Renal pelvis (tissue), 4 donors: ENCODE measurements around the gene SREBF2. TPM values are rescaled to one million over a fixed set of nuclear protein-coding genes. Genes with fewer than 3 reads are reported as not detected.
A peak's percentile ranks its signal among the peaks of the same experiment; 100 is the strongest.
"Not testable (repeated sequence)": the region's sequence is repeated elsewhere in the genome, so short reads cannot be mapped to it uniquely, and the experiment has no call there.

Experiments
- DNase-seq: peaks from one replicate; pipeline ENCODE4 v3.0.0-alpha.2; 2013
- polyA plus RNA-seq, 3 donors: library from polyadenylated mRNA; unstranded; fragments of 120-200 nt; gene quantifications; one replicate each; pipeline ENCODE4 v1.2.1, GENCODE V29; 2013; ENCODE audit not compliant: insufficient read length in 3 of 3

Gene SREBF2
- polyA plus RNA-seq, 3 donors = 100 to 116 (median 109) TPM

DNA sequence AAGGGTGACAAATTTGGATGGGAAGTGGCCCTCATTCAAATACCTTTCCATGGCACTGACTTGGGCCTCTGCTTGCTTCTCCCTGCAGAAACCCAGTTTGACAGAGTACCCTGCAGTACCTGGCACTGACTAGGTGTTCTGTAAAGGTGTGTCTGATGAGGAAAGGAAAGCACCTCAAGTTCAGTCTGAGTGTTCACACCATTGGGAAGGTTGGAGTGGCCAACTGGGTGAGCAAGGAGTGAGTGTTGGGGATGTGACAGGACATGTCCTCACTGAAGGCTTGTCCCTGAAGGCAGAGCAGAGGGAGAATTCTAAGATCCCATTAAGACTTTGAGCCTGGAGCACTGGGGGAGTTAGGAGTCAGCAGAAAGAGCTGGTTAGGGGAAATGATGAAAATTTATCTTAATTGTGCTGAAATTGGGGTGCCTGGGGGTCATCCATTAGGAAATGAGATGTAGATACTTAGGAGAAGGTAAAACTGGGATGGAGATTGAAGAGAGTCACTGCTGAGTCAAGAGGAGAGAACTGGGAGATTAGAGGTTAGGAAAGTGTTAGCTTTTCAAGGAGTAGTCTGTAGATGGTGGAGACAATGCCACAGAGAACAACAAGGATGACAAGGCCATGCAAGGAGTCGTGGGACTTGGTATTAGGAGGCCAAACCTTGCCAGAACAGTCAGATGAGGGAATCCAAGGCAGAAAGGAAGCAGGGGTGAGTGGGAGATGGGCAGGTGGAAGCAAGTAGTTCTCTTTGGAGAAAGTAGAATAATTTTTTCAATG, 6.1 kb downstream of the SREBF2 start:
- DNase-seq = no peak

DNA sequence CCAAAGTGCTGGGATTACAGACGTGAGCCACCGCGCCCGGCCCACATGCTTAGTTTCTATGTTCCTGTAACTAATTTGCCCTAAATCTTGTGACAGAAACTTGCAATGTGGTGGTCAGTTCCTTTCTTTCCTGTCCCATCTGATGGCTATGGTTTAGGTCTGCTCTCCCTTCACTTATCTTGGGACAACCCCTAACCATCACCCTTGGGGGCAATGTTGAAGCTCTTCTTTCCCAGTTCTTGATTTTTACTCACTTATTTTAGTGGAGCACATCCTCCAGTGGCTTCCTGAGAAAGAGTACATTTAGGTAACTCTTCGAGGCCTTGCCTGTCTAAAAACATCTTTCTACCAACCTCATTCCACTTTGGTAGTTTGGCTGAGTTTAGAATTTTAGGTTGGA, 7.3 kb downstream of the SREBF2 start:
- DNase-seq = no peak

DNA sequence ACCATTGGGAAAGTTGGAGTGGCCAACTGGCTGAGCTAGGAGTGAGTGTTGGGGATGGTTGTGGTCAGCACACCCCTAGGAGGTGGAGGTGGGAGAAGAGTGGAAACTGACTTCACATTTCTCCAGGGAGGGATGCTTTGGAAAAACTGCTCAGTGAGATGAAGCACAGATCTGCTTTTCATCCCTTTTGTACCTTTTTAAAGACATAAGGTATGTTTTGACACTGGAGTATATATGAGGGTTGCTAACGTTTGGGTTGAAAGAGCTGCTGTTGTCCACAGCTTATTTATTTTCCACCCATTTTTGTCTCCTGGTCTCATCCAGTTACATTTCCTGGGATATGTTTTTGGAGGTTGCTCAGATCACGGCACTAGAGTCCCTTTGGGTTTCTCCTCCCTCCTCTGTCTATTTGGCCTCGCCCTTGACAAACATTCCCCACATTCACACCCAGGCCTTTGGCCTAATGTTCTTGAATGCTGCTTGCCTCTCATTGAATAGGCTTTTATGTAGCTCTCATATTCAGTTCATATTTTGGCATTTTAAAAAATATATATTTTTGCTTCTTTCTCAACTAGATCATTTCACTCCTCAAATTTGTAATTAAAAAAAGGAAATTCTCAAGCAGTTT, 8.3 kb downstream of the SREBF2 start:
- DNase-seq = no peak

DNA sequence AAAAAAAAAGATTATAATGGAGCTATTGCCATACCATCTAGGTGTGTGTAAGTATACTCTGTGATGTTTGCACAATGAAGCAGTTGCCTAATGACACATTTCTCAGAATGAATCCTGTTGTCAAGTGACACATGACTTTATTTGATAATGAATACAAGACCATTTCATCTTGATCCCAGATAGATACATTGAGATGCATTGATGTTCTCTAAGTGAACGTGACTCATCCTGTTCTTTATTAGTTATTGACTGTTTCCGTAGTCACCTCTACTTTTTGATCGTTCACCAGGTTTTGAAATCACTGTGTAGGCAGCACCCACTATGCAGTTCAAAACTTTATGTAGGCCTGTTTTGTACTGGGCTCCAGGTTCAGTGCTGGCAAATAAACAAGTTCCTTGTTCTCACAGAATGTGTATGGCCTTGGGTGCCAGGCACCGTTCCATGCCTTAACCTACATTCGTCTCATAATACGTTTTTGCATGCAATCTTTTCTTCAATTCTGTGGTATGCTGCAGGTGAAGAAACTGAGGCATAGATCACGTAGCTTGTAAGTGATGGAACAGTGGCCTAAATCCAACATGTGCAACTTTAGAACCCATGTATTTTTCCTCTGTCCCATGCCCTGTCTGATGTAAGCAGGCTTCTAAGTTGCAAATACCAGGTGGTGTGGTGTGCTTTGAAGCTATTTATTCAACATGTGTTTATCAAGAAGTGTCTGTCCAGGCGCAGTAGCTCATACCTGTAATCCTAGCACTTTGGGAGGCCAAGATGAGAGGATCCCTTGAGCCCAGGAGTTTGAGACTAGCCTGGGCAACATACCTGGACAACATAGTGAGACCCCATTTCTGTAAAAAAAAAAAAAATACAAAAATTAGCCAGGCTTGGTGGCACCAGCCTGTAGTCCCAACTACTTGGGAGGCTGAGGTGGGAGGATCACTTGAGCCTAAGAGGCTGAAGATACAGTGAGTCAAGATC, 10.4 kb downstream of the SREBF2 start:
- DNase-seq = no peak

DNA sequence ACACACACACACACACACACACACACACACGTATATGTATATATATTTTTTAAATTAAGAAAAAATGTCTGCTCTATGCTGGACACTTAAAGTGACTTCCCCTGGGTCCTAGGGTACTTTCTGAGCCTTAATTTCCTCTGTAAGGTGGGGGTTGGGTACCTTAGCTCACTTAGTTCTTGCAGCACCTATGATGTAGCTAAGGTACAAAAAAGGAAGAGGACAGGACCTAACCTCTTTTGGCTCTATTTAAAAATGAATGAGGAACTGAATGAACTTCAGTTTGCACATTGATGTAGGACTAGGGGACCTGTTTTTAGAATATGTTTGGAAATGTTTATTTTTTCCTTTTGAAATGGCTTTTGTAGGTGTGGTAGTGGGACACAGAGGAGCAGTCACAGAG, 11.1 kb downstream of the SREBF2 start:
- no peak for DNase-seq

DNA sequence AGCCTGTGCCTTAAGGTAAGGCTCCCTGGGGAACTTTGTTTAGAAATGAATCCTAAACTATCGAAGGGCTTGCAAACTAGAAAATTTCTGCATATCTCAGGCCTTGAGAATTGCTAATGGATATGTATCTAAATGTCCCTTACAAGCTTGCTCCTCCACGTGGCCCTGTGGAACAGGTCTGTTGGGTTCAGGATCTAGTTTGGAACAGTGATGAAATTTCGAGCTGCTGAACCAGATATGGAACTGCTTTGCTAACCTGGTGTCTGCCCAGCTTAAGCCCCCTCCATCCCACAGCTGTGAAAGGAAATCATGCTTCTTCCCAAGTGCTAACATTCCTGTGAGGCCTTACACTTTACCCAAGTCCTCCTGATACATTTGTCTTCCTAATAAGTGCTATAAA, 11.6 kb downstream of the SREBF2 start:
- no peak for DNase-seq

DNA sequence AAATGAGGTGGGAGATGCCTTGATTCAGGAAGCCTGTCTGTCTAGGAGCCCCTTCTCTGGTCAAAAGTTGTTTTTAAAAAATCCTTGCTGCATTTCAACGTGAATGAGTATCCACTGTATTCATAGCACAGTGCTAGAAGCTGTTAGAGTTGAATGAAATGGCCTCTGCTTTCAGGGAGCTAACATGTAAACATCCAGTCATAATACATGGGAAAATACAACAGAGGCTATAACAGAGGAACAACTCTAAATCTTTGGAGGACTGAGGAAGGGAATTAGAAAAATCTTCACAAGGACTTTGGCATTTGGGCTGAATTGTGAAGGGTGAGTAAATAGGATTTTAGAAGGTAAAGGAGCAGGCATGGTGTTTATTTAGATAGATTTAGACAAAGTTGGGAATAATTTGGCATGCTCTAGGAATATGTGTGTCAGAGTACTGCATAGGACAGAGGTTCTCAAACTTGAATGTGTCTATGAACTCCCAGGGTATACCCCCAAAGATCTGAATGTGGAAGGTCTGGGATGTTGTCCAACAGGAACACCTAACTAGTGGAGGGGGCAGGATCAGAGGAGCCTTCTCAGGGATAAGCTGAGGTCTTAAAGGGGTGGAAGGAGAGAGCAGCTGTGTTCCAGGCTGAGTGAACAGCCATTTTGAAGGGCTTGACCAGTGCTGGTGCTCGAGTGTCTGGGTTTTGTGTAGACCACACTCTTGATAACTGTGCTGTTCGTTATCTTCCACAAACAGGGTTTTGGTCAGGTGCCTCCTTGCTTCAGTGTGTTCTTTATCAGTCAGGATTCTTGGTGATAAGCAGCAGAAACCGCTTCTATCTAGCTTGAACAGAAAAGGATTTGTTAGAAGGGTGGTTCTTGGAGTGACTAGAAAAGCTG, 12.7 kb downstream of the SREBF2 start:
- no peak for DNase-seq

DNA sequence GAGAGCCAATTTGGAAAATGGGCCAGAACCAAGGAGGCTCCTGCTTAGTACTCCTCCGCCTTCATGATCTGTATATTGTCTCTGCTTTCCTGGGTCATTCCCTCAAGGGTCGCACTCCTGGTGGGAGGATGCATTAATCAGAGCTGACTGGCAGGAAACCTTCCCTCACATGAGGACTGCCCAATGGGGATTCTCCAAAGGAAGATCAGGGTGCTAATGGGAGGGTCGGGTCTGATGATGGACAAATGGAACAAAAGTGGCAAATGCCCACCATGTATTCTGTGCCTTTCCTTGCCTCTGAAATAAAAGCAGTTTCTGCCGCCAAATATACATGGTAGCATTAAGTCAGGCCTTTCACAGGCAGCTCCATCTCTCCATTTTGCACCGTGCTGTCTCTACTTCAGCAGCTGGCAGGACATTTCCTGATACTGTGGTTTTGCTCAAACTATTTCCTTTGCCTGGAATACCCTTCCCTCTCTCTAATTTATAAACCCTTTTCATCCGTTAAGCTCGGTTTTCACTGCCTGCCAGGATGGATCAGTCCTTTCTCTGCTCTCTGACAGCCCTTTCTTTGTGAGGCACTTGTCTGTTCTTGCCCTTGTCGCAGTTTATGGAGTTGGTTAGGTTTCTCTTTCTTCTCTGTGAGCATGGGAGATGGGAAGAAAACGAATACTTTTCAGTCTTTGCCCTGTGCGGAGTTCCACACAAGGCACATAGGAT, 13.5 kb downstream of the SREBF2 start:
- DNase-seq = no peak

DNA sequence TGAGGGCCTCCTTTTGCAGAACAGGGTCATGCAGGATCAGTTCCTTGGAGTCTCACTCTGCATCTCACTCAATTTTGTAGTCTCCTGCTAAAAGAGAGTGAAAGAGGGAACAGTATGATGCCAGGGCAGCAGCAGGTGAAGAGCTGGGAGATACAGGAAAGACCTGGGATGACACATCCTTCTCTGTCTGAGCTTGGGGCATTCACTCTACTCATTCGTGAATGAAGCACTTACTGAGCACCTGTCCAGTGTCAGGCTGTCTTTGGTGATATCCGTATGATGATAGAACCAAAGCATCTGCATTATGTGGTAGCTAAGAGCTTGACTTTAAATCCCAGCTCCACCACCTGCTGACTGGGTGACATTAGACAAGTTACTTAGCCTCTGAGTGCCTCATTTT, 14.4 kb downstream of the SREBF2 start:
- DNase-seq = no peak

DNA sequence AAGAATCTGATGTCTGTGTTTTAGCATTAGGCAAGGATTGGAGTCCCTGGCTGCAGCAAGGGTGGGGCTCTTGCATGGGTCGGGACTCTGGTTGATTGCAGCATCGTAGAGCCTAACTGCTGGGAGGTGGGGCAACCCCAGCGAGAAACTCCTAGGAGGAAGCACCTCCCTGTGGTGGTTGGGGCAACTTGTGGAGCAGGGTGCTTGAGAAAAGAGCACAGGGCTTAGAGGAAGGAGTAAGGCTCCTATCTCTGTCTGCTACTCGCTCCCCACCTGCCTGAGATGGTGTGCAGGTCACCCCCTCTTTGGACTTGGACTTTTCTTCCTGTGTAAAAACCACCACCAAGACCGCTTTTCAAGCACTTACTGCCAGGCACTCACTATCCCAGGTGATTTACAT, 15.6 kb downstream of the SREBF2 start:
- no peak for DNase-seq

DNA sequence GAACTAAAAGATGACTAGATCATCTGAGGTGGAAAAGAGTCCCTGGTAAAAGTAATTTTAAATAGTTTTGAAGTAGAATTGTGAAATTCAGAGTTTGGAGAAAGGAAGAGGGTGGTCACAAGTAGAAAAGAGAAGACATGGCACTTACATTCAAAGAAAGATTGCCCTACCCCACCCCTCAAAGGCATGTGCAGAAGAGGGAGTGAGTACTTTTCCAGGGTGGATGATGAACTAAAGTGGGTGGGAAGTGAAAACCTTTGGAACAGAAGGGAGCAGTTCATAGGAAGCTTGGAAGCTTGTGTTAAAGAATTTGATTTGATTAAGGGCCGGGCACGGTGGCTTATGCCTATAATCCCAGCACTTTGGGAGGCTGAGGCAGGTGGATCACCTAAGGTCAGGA, 23.6 kb downstream of the SREBF2 start:
- DNase-seq = no peak

DNA sequence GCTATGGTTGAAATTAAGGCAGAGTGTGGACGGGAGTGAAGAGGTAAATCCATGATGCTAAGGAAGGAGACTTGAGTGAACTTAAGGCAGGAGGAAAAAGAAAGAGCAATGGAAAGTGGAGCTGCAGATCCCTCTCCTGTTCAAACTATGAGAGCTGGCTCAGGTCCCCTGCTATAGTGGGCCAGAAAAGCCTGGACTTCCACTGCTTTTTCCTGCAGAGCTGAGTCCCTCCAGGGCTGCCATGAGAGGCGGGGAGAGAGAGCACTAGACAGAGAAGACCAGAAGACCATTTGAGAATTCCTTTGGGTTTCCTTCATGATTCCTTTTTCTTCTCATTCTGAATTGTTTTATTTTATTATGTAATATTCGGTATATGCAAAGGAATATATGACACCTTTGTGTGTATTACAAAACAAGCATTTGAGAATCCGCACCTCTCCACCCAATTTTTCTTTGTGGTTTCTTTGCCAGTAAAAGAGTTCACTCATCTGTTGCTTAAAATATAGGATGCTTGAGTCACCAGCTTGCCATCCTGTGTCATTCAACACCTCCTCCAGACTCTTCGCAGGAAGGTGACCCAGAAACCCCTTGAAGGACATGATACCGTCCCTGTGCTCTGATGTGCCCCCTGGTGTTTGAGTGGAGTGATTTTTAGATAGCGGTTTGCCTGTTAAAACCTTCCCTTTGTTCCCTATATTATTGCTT, 24.4 kb downstream of the SREBF2 start:
- DNase-seq = peak; percentile 42

DNA sequence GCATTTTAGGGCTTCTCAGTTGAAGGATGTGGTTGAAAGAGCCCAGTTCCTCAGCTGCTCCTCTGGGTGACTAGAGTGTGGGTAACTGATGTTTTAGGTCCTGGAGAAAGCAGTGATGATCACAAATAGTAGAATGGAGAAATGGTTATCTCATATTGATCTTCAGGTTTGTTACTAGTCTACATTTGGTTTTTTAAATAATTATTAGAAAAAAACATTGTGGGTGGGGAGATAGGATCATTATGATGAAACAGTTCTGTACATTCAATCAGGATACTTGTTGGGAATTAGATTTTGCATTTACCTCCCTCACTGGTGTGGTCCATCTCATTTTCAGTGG, 24.9 kb downstream of the SREBF2 start:
- no peak for DNase-seq

DNA sequence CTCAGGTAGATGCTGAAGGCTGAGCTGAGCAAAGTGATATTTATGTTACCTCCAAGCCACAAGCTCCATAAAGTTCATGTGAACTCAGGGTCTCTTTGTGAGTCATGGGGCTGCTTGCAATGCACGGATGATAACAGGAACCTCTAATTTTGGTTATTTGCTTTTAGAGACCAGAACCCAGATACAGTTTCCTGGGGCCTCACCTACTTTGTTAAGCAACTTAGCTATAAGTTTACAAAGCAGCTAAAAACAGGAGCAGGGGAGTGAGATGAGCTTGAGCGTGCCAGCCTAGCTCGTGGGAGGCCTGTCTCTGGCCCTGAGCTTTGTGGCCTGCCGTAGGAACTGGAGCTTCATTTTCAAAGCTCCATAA, 29.2 kb downstream of the SREBF2 start:
- DNase-seq = peak; percentile 60

DNA sequence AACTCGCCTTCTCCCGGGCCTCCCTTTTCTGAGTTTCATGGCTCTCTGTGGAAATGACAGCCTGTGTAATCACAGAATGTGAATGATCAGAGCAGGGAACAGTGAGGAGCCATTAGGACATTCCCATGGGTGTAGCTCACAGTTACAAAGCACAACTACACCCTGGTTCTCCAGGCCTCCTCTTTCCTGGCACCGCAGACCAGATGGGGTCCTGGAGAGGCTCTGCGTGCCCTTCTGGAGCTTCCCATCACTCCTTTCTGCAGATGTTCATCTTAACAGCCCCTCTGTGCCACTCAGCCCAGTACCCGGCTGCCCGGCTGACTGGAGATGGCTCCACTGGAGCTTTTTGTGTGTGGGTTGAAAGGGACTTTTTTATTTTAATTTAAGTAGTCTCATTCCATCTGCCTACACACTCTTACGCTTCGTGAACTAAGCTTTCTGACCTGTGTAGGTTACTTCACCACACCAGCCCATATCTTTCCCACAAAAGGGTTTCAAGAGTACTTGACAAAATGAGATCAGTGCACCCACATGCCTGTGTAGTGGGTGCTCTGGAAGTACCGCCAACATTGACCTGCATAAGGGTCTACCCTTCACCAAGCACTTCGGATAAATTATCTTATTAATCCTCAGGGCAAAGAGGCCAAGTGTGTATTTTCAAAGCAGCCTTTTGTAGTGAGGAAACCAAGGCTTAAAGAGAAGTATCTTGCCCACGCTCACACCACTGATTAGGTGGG, 29.8 kb downstream of the SREBF2 start:
- no peak for DNase-seq

DNA sequence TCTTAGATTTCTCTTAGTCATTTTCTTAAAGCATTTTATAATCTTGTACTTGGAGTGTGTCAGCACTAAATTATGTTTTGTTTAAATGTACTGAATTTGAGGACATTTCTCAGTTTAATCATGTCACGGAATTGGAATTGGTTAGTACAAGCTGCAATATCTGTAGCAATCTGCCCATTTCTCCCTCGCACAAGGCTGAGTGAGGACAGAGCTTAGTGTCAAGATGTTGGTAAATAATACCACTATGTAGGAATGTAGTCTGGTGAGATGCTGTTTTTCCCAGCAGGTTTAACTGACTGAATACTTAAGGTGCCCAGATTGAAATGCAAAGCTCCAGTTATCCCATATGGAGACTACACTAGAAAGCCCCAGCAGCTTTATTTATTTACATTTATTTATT, 30.6 kb downstream of the SREBF2 start:
- no peak for DNase-seq

DNA sequence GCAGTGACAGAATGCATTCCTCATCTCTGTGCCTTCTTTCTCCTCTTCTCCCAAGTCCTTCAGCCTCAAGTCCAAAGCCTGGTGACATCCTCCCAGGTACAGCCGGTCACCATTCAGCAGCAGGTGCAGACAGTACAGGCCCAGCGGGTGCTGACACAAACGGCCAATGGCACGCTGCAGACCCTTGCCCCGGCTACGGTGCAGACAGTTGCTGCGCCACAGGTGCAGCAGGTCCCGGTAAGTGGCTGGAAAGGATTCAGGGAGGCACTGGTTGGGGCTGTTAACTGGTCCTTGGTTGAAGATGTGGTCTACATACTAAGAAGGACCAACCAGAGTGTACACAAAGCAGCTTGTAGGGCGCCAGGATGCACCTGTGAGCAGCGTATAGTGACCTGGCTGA, 35.7 kb downstream of the SREBF2 start:
- no peak for DNase-seq

DNA sequence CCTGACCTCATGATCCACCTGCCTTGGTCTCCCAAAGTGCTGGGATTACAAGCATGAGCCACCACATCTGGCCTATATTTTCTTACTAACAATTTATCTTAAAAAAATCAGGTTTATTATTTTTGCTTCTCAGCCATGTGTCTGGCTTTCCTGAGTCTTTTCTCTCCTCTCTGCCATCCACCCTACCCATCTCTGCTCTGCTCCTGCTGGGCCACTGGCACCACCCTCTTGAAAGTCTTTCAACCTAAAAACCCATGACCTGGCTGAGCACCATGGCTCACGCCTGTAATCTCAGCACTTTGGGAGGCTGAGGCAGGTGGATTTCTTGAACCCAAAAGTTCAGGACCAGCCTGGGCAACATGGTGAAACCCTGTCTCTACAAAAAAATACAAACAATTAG, 37.2 kb downstream of the SREBF2 start:
- DNase-seq = not testable (repeated sequence)

DNA sequence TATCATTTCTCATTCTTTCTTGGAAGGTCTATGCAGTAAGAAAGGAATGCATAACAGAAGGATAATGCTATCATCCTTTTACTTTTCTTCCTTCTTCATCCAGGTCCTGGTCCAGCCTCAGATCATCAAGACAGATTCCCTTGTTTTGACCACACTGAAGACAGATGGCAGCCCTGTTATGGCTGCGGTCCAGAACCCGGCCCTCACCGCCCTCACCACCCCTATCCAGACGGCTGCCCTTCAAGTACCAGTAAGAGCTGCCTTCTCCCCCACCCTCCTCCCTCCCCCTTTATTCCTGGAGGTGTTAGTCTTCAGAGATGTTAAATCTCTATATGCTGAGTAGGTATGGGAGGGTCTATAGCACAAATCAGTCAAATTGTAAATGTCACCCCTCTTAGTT, 37.9 kb downstream of the SREBF2 start:
- DNase-seq = no peak

DNA sequence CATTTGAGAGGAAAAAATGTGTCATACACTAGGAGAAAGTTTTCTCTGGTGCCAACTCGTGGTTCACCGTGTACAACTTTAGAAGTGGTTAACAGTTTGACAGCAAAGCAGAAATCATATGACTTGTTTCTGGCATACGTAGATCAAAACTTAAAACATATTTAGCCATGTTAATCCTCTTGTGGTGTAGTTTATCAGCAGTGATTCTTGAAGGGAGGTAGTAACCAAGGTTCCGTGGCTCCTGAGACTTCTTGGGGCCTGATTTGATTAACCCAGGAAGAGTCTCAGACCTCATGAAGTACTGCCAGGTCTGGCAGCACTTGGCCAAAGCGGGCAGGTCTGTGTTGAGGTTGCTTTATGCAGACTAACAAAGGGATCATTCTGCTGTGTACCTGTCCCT, 40.5 kb downstream of the SREBF2 start:
- DNase-seq = no peak
